Adrenal gland (tissue), 12 donors: ENCODE results near the gene ITCH. TPM values are rescaled to one million over a fixed set of nuclear protein-coding genes. Genes with fewer than 3 reads are reported as not detected.

Experiments
- DNase-seq, 7 donors: peaks; one replicate each; pipeline ENCODE4 v3.0.0-alpha.2; 2019 to 2020
- H3K27ac ChIP-seq, 5 donors: fragments of 200-600 bp; sonication (generic) in 4 of 5; 1 replicate in 3 of 5; 2 replicates in 2 of 5; pipeline versions ENCODE4 v1.5.1 to v1.8.0; 2016 to 2020; ENCODE audit warnings: mild to moderate bottlenecking in 1 of 5
- H3K27me3 ChIP-seq: fragments of 200-600 bp; 2 replicates; pipeline ENCODE4 v1.8.0; 2021
- H3K36me3 ChIP-seq, 2 donors: fragments of 200-600 bp; replicated peaks in 1 of 2; 1 replicate in 1 of 2; 2 replicates in 1 of 2; pipeline versions ENCODE4 v1.5.1 to v1.8.0; 2018 to 2022
- H3K4me1 ChIP-seq, 2 donors: fragments of 200-600 bp; replicated peaks in 1 of 2; 1 replicate in 1 of 2; 2 replicates in 1 of 2; pipeline versions ENCODE4 v1.5.1 to v1.8.0; 2018 to 2021
- H3K4me3 ChIP-seq, 4 donors: fragments of 200-600 bp; sonication (generic) in 3 of 4; one replicate each; pipeline ENCODE4 v1.5.1; 2016 to 2018
- H3K9me3 ChIP-seq, 3 donors: fragments of 200-600 bp; sonication (generic) in 1 of 3; replicated peaks in 1 of 3; 1 replicate in 2 of 3; 2 replicates in 1 of 3; pipeline versions ENCODE4 v1.5.1 to v1.8.0; 2016 to 2021
- CTCF ChIP-seq, 6 experiments: fragments of 450-650 bp in 4 of 6; fragments of 200-600 bp in 2 of 6; sonication (generic) in 1 of 6; IDR thresholded peaks; 1 replicate in 5 of 6; 2 replicates in 1 of 6; pipeline versions ENCODE4 v1.5.1 to v1.8.0; 2016 to 2021; ENCODE audit warnings: antibody characterized with exemption in 6 of 6, mild to moderate bottlenecking in 2 of 6, moderate library complexity in 1 of 6
- POLR2A ChIP-seq, 2 donors: fragments of 450-650 bp; IDR thresholded peaks; one replicate each; pipeline ENCODE4 v1.6.1; 2017; ENCODE audit warnings: antibody characterized with exemption in 2 of 2, mild to moderate bottlenecking in 2 of 2, moderate library complexity in 1 of 2
- WGBS, 4 donors: extraction: QIAGEN DNeasy Blood & Tissue Kit in 2 of 4; methylation state at CpG; one replicate each; pipeline versions ENCODE4 v1.1.5 to v1.1.7; 2013 to 2017; 5-methylcytosine and 5-hydroxymethylcytosine counted together
- intact Hi-C, 2 donors: fragments of 100-400 bp; cut with DNase I; formaldehyde crosslinking; loops; one replicate each; pipeline versions ENCODE4 v1.14.1 to v1.15.0; 2022 to 2023
- microRNA counts, 2 donors: library from miRNA; unstranded; fragments of <30 nt; microRNA quantifications; one replicate each; lab custom pipeline; 2016
- microRNA-seq, 3 donors: library from miRNA; unstranded; fragments of <30 nt; microRNA quantifications; one replicate each; pipeline ENCODE4, GENCODE V29; 2017 to 2020
- polyA plus RNA-seq, 3 donors: library from polyadenylated mRNA; stranded (reverse); fragments of 200-250 nt in 2 of 3; fragments of 350-450 nt in 1 of 3; fragmentation: Illumina TruSeq in 1 of 3; extraction: RNeasy Lipid Tissue Mini Kit (QIAGEN cat#74804) in 1 of 3; gene quantifications; one replicate each; pipeline ENCODE4 v1.2.3, GENCODE V29; 2013 to 2014
- small RNA-seq, 2 donors: library from RNA; depleted of rRNA; stranded (forward); fragments of <200 nt; gene quantifications; one replicate each; pipeline ENCODE3, GENCODE V24; 2016
- total RNA-seq, 9 donors: library from RNA; depleted of rRNA in 4 of 9; stranded (reverse); fragments of >200 nt in 4 of 9; fragments of 120-200 nt in 1 of 9; fragmentation: NEBNext Ultra II Directional in 1 of 9; extraction: Animal tissue kit (Norgen Biotek cat#: 25700) in 1 of 9; gene quantifications; one replicate each; pipeline versions ENCODE4 v1.1.0 to v1.2.4, GENCODE V29; 2013 to 2023
- donor health status: healthy with polysubstance abuse.
- donor health status: Bipolar disorder and iron deficiency.
- donor health status: DM: yes; HTN: yes; CAD: no.
- donor health status: DM: no; HTN: no; CAD: no.
- donor health status: DM: no; HTN: no; CAD: no.
- donor health status: DM: yes; HTN: yes; CAD: no.

The ITCH gene
- total and polyA plus RNA-seq, 12 donors, result 5.8 to 67.6 (median 52.7) TPM

- H3K4me3 ChIP-seq, result peak overlapping the region in 2 of 4 donors; percentile 61 to 67
- intact Hi-C loops, result no loop called here
- H3K9me3 ChIP-seq, result no peaks in the 10 kb centered on the region
- 44 to 59% (median 57%) methylated on average over 20 to 43 of the region's 43 CpGs for WGBS, 4 donors
- DNase-seq, result peak in 6 of 7 donors; percentile 24 to 70 (median 42)
- H3K27me3 ChIP-seq, result no peaks in the 10 kb centered on the region
- H3K4me1 ChIP-seq, result peaks cover 5 to 7% of the 10 kb centered on the region in 2 donors
- no peaks in the 10 kb centered on the region for H3K36me3 ChIP-seq
- no peak for TF ChIP-seq POLR2A (IDR thresholded peaks at IDR 0.05)
- TF ChIP-seq CTCF (IDR thresholded peaks at IDR 0.05), result no peak
- H3K27ac ChIP-seq, result peak overlapping the region in 4 of 5 donors; percentile 80 to 92 (median 88)
These were observed 196.5 kb downstream of the ITCH start for GRCh38 chr20:34559311-34560140.

- Histone ChIP-seq H3K4me1 (peaks cover 5 to 7% of the 10 kb centered on the region in 2 donors), H3K9me3 (no peaks in the 10 kb centered on the region), H3K27ac (peak overlapping the region in 1 of 5 donors; percentile 90), H3K4me3 (no peak overlapping the region), H3K36me3 (no peaks in the 10 kb centered on the region), H3K27me3 (no peaks in the 10 kb centered on the region)
- 84 to 100% (median 93%) methylated on average over 1 to 12 of the region's 12 CpGs for WGBS, 4 donors
- intact Hi-C loops, result no loop called here
- no peak for DNase-seq
- TF ChIP-seq POLR2A (IDR thresholded peaks at IDR 0.05), result no peak
These were observed 197.1 kb downstream of the ITCH start for GRCh38 chr20:34560141-34560523.

- DNase-seq, result no peak
- no peak overlapping the region for H3K4me3 ChIP-seq
- TF ChIP-seq CTCF (IDR thresholded peaks at IDR 0.05) (no peak), POLR2A (IDR thresholded peaks at IDR 0.05) (no peak)
- intact Hi-C loops, result no loop called here
- no peaks in the 10 kb centered on the region for H3K9me3 ChIP-seq
- H3K4me1 ChIP-seq, result peaks cover 5 to 7% of the 10 kb centered on the region in 2 donors
- WGBS, 4 donors, result 96 to 98% (median 98%) methylated on average over 7 of the region's 7 CpGs; no CpG with 5 or more reads in 1 of the 4 donors
- no peak overlapping the region for H3K27ac ChIP-seq
- H3K36me3 ChIP-seq, result no peaks in the 10 kb centered on the region
- H3K27me3 ChIP-seq, result no peaks in the 10 kb centered on the region
These were observed 197.5 kb downstream of the ITCH start for GRCh38 chr20:34560614-34561013.

MicroRNAs within 50 kb of the gene (microRNA counts, 767-probe panel; counts per million panel counts)
- 0 counts per million in 2 donors for microRNA hsa-miR-644a (lab: Ali Mortazavi, UCI)

Small RNA genes within 50 kb of the gene (microRNA-seq; reads per million reads assigned to microRNA genes)
- gene MIR644A, result 0 reads per million in 3 donors

Small RNA genes within 50 kb of the gene (small RNA-seq; reads per million reads assigned to genes)
- 0 to 0.12 reads per million in 2 donors for gene AL356299.1
- 0 reads per million in 2 donors for gene MIR644A
- gene RF00019, result 0 reads per million in 2 donors

Other genes with a start within 250 kb of the ITCH start
- gene ASIP, start 121.8 kb upstream of the ITCH start, total RNA-seq, result 1 to 10 TPM in 1 of 9 donors, under 1 TPM in 4, not detected in 4; 0.46 to 1.0 (median 0.83) TPM
- 10 to 100 TPM in 1 of 3 donors, 1 to 10 TPM in 1, not detected in 1; 3.2 to 15.1 TPM for gene ASIP, start 121.8 kb upstream of the ITCH start, polyA plus RNA-seq
- gene AHCY, start 59.9 kb upstream of the ITCH start, total RNA-seq, result 100 to 1,000 TPM in 1 of 9 donors, 10 to 100 TPM in 8; 57.6 to 136 (median 77.5) TPM
- 10 to 100 TPM; 70.2 to 74.0 (median 72.7) TPM for gene AHCY, start 59.9 kb upstream of the ITCH start, polyA plus RNA-seq
- 100 to 1,000 TPM; 145 to 404 (median 186) TPM for gene DYNLRB1, start 153.1 kb downstream of the ITCH start, total RNA-seq
- 100 to 1,000 TPM; 433 to 586 (median 473) TPM for gene DYNLRB1, start 153.1 kb downstream of the ITCH start, polyA plus RNA-seq
- gene MAP1LC3A, start 195.4 kb downstream of the ITCH start, total RNA-seq, result 10 to 100 TPM; 12.6 to 83.3 (median 40.0) TPM
- 100 to 1,000 TPM in 2 of 3 donors, 1 to 10 TPM in 1; 5.6 to 139 (median 118) TPM for gene MAP1LC3A, start 195.4 kb downstream of the ITCH start, polyA plus RNA-seq